H9 (cell line): ENCODE measurements around the gene AKNA. TPM values are rescaled to one million over a fixed set of nuclear protein-coding genes. Genes with fewer than 3 reads are reported as not detected.

Experiments used
- DNase-seq: peaks from one replicate; pipeline ENCODE4 v3.0.0-alpha.2; 2017
- H2AFZ ChIP-seq: one replicate; pipeline ENCODE4 v1.6.1; 2013; ENCODE audit warnings: mild to moderate bottlenecking, low read length, control low read depth, moderate library complexity
- H2AK5ac ChIP-seq: 2 replicates; pipeline ENCODE4 v1.6.1; 2013; ENCODE audit warnings: low read length, control low read depth, mixed read lengths; ENCODE audit not compliant: insufficient read length
- H2BK120ac ChIP-seq: one replicate; pipeline ENCODE4 v1.6.1; 2013; ENCODE audit warnings: low read depth, mild to moderate bottlenecking, low read length, control low read depth, inconsistent platforms; ENCODE audit not compliant: poor library complexity, severe bottlenecking
- H2BK12ac ChIP-seq: 2 replicates; pipeline ENCODE4 v1.6.1; 2013; ENCODE audit warnings: low read length, control low read depth, mixed read lengths, low read depth; ENCODE audit not compliant: insufficient read length
- H2BK15ac ChIP-seq: 2 replicates; pipeline ENCODE4 v1.6.1; 2013; ENCODE audit warnings: low read depth, low read length, control low read depth
- H2BK20ac ChIP-seq: one replicate; pipeline ENCODE4 v1.6.1; 2013; ENCODE audit warnings: low read depth, mild to moderate bottlenecking, low read length, control low read depth, inconsistent platforms; ENCODE audit not compliant: poor library complexity, severe bottlenecking
- H2BK5ac ChIP-seq: 2 replicates; pipeline ENCODE4 v1.6.1; 2013; ENCODE audit warnings: low read length, control low read depth, mixed read lengths; ENCODE audit not compliant: insufficient read length
- H3K14ac ChIP-seq: 2 replicates; pipeline ENCODE4 v1.6.1; 2013; ENCODE audit warnings: low read length, control low read depth; ENCODE audit not compliant: insufficient read depth
- H3K18ac ChIP-seq: 2 replicates; pipeline ENCODE4 v1.6.1; 2013; ENCODE audit warnings: low read depth, mild to moderate bottlenecking, mixed read lengths, low read length, control low read depth; ENCODE audit not compliant: insufficient read length
- H3K23ac ChIP-seq: 2 replicates; pipeline ENCODE4 v1.6.1; 2013; ENCODE audit warnings: low read length, control low read depth, mixed read lengths, low read depth; ENCODE audit not compliant: insufficient read length
- H3K23me2 ChIP-seq: 2 replicates; pipeline ENCODE4 v1.6.1; 2013; ENCODE audit warnings: low read depth, mild to moderate bottlenecking, mixed read lengths, low read length, control low read depth; ENCODE audit not compliant: insufficient read length, poor library complexity, severe bottlenecking
- H3K27ac ChIP-seq: 2 replicates; pipeline ENCODE4 v1.5.1; 2013; ENCODE audit warnings: low read length, control low read depth, mixed read lengths, low read depth; ENCODE audit not compliant: insufficient read length
- H3K27me3 ChIP-seq: 2 replicates; pipeline ENCODE4 v1.6.1; 2013; ENCODE audit warnings: low read length, control low read depth, inconsistent platforms; ENCODE audit not compliant: insufficient read depth
- H3K4ac ChIP-seq: 2 replicates; pipeline ENCODE4 v1.6.1; 2013; ENCODE audit warnings: low read depth, mild to moderate bottlenecking, control low read depth, inconsistent platforms, low read length, moderate library complexity
- H3K4me1 ChIP-seq: 2 replicates; pipeline ENCODE4 v1.6.1; 2013; ENCODE audit warnings: low read length, control low read depth, inconsistent platforms; ENCODE audit not compliant: insufficient read depth
- H3K4me2 ChIP-seq: 2 replicates; pipeline ENCODE4 v1.6.1; 2013; ENCODE audit warnings: low read length, control low read depth, mixed read lengths; ENCODE audit not compliant: insufficient read length, insufficient read depth
- H3K56ac ChIP-seq: 2 replicates; pipeline ENCODE4 v1.6.1; 2013; ENCODE audit warnings: low read depth, mild to moderate bottlenecking, mixed read lengths, low read length, control low read depth; ENCODE audit not compliant: insufficient read length
- H3K79me1 ChIP-seq: 2 replicates; pipeline ENCODE4 v1.6.1; 2013; ENCODE audit warnings: low read depth, mild to moderate bottlenecking, moderate library complexity, low read length, control low read depth, inconsistent platforms; ENCODE audit not compliant: insufficient read depth, poor library complexity, severe bottlenecking
- H3K79me2 ChIP-seq: 2 replicates; pipeline ENCODE4 v1.6.1; 2013; ENCODE audit warnings: low read length, control low read depth, inconsistent platforms; ENCODE audit not compliant: insufficient read depth
- H3K9ac ChIP-seq: 2 replicates; pipeline ENCODE4 v1.6.1; 2013; ENCODE audit warnings: low read length, control low read depth, mixed read lengths; ENCODE audit not compliant: insufficient read length; ENCODE audit errors: extremely low read depth
- H3K9me3 ChIP-seq: one replicate; pipeline ENCODE4 v1.6.1; 2013; ENCODE audit warnings: low read depth, low read length, inconsistent platforms; ENCODE audit not compliant: control insufficient read depth
- H3T11ph ChIP-seq: one replicate; pipeline ENCODE4 v1.6.1; 2013; ENCODE audit warnings: mild to moderate bottlenecking, low read length, control low read depth, inconsistent platforms
- H4K20me1 ChIP-seq: one replicate; pipeline ENCODE4 v1.6.1; 2013; ENCODE audit not compliant: control insufficient read depth, insufficient read length, insufficient read depth
- H4K5ac ChIP-seq: 2 replicates; pipeline ENCODE4 v1.6.1; 2013; ENCODE audit warnings: low read depth, mild to moderate bottlenecking, mixed read lengths, low read length, control low read depth; ENCODE audit not compliant: insufficient read length
- H4K8ac ChIP-seq: replicated peaks from 2 replicates; pipeline ENCODE4 v1.6.1; 2013; ENCODE audit warnings: low read length, control low read depth, mixed read lengths, low read depth; ENCODE audit not compliant: insufficient read length
- H4K91ac ChIP-seq: 2 replicates; pipeline ENCODE4 v1.6.1; 2013; ENCODE audit warnings: low read depth, mild to moderate bottlenecking, moderate library complexity, mixed read lengths, low read length, control low read depth; ENCODE audit not compliant: insufficient read length
- H3K27ac Mint-ChIP-seq, 3 experiments: 2 replicates in 2 of 3; 3 replicates in 1 of 3; pipeline ENCODE4 v1.8.0; 2020 to 2021; ENCODE audit warnings: mixed read lengths in 3 of 3, mild to moderate bottlenecking in 1 of 3, moderate library complexity in 1 of 3
- H3K27me3 Mint-ChIP-seq: 2 replicates; pipeline ENCODE4 v1.8.0; 2021; ENCODE audit warnings: low read depth, mild to moderate bottlenecking, moderate library complexity, mixed read lengths
- H3K36me3 Mint-ChIP-seq, 3 experiments: 2 replicates in 2 of 3; 3 replicates in 1 of 3; pipeline ENCODE4 v1.8.0; 2020 to 2021; ENCODE audit warnings: low read depth in 3 of 3, mixed read lengths in 3 of 3; ENCODE audit not compliant: insufficient read depth in 1 of 3
- H3K4me1 Mint-ChIP-seq, 2 experiments: 2 replicates each; pipeline ENCODE4 v1.8.0; 2020; ENCODE audit warnings: mixed read lengths in 2 of 2
- H3K4me3 Mint-ChIP-seq, 2 experiments: 2 replicates in 1 of 2; 3 replicates in 1 of 2; pipeline ENCODE4 v1.8.0; 2020 to 2021; ENCODE audit warnings: mild to moderate bottlenecking in 2 of 2, mixed read lengths in 2 of 2, moderate library complexity in 1 of 2
- H3K9me3 Mint-ChIP-seq, 2 experiments: 2 replicates in 1 of 2; 3 replicates in 1 of 2; pipeline ENCODE4 v1.8.0; 2020; ENCODE audit warnings: mild to moderate bottlenecking in 2 of 2, mixed read lengths in 2 of 2, moderate library complexity in 1 of 2
- CTCF ChIP-seq: fragments of 200-600 bp; sonication (generic); conservative IDR thresholded peaks from 3 replicates; pipeline ENCODE4 v1.8.0; 2021; ENCODE audit warnings: antibody characterized with exemption, mild to moderate bottlenecking
- WGBS: extraction: QIAGEN DNeasy Blood & Tissue Kit; methylation state at CpG from one replicate; pipeline ENCODE4 v1.1.7; 2013; ENCODE audit warnings: missing lambda C conversion rate, low lambda C conversion rate, mixed read lengths; ENCODE audit not compliant: insufficient read length; ENCODE audit errors: extremely low coverage; 5-methylcytosine and 5-hydroxymethylcytosine counted together
- total RNA-seq: library from RNA; stranded (reverse); gene quantifications from 2 replicates; pipeline ENCODE4 v1.2.1, GENCODE V29; 2021

The AKNA gene
- total RNA-seq, 1 experiment from 2014 or later: 19.7 TPM

GRCh38 chr9:114426046-114426948 is 38.5 kb upstream of the AKNA start:
- H3K27me3 Mint-ChIP-seq: no peaks in the 10 kb centered on the region; the same call in 1 of the 2 replicates
- no CpG with 5 or more reads among the region's 18 CpGs for WGBS

More at GRCh38 chr9:114426046-114426948, 38.5 kb upstream of the AKNA start:
- H4K91ac ChIP-seq: no peak overlapping the region
- H3K4me2 ChIP-seq: no peak overlapping the region
- Mint-ChIP-seq H3K9me3 (no peaks in the 10 kb centered on the region), H3K4me1 (peaks cover 9 to 22% of the 10 kb centered on the region in 2 experiments), H3K36me3 (no peaks in the 10 kb centered on the region; a peak in 1 of 7 replicates), H3K4me3 (no peak overlapping the region), H3K27ac (no peak overlapping the region)
- no peaks in the 10 kb centered on the region for H3K79me1 ChIP-seq
- no peak overlapping the region for H2AFZ ChIP-seq
- H2BK15ac ChIP-seq: no peak overlapping the region
- H3K56ac ChIP-seq: no peak overlapping the region
- H2BK12ac ChIP-seq: no peak overlapping the region
- 0 out of 2 replicates have a peak, but pooled peaks cover 2% of the 10 kb centered on the region for H3K4me1 ChIP-seq
- no peak overlapping the region for H3K4ac ChIP-seq
- no peak overlapping the region for H3K27ac ChIP-seq
- H4K8ac ChIP-seq: no peak overlapping the region
- H2BK120ac ChIP-seq: no peak overlapping the region
- H3T11ph ChIP-seq: no peak overlapping the region
- no peak overlapping the region for H2BK5ac ChIP-seq
- no peaks in the 10 kb centered on the region for H4K20me1 ChIP-seq
- no peak overlapping the region for H2BK20ac ChIP-seq
- no peaks in the 10 kb centered on the region for H3K79me2 ChIP-seq
- H3K18ac ChIP-seq: no peak overlapping the region
- H3K23ac ChIP-seq: no peak overlapping the region
- no peaks in the 10 kb centered on the region; the same call in 1 of the 2 replicates for H3K27me3 ChIP-seq
- H3K23me2 ChIP-seq: no peaks in the 10 kb centered on the region
- DNase-seq: no peak
- H3K9me3 ChIP-seq: no peaks in the 10 kb centered on the region
- no peak overlapping the region for H4K5ac ChIP-seq
- H3K9ac ChIP-seq: no peak overlapping the region
- no peak overlapping the region for H3K14ac ChIP-seq
- no peak overlapping the region for H2AK5ac ChIP-seq
- no peak for TF ChIP-seq CTCF
